Gastrocnemius medialis (tissue), 4 donors: Measurements from ENCODE around the gene PRMT7.

Experiments used
- CTCF ChIP-seq, 5 experiments: fragments of 450-650 bp in 3 of 5; fragments of 200-600 bp in 2 of 5; sonication (generic) in 2 of 5; IDR thresholded peaks in 4 of 5; conservative IDR thresholded peaks in 1 of 5; 1 replicate in 4 of 5; 2 replicates in 1 of 5; pipeline ENCODE4 v1.5.1; 2016 to 2019; ENCODE audit warnings: antibody characterized with exemption in 5 of 5, mild to moderate bottlenecking in 3 of 5, moderate library complexity in 3 of 5
- POLR2A ChIP-seq, 2 donors: fragments of 450-650 bp; IDR thresholded peaks; one replicate each; pipeline ENCODE4 v1.6.1; 2017; ENCODE audit warnings: antibody characterized with exemption in 2 of 2, mild to moderate bottlenecking in 2 of 2, moderate library complexity in 2 of 2

GRCh38 chr16:68386628-68387027 lies 75.8 kb downstream of the PRMT7 start:
- TF ChIP-seq CTCF (IDR thresholded peaks at IDR 0.05 in 4 of 5, conservative IDR thresholded peaks at IDR 0.05 in 1 of 5) (no peak), POLR2A (IDR thresholded peaks at IDR 0.05) (no peak)
